ENCODE measurements around the gene EPB41L2.

DNA sequence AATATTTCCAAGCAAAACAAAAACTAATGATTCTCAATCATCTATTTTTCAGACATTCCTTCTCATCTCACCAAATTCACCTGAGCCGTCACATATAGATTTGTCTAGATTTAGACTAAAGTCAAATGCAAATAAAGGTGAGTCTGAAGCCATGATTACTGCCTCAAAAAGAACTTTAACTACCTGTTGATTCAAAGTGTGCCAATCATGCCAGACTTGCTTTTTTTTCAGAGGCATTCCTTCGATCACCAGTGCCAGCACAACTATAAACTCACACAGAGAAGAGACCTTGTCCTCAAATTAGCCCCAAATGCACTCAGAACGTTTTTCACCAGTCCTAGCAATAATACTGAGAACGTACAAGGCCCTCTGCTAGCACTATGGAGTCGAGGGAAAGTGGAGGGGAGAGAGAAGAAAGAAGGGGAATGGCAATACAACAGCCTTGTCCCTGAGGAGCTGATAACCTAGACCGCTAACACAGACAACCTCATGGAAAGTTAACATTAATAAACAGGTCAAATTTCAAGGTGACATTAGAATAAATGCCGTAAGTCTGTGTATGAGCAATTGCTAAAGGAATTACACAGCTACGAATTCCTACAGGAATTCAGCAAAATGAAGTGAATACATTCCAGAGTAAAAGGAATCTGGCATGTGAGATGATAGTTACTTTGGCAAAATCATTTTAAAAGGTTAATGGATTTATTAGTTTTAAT, 60.9 kb downstream of the EPB41L2 start:
- TF ChIP-seq, protein P1, sequence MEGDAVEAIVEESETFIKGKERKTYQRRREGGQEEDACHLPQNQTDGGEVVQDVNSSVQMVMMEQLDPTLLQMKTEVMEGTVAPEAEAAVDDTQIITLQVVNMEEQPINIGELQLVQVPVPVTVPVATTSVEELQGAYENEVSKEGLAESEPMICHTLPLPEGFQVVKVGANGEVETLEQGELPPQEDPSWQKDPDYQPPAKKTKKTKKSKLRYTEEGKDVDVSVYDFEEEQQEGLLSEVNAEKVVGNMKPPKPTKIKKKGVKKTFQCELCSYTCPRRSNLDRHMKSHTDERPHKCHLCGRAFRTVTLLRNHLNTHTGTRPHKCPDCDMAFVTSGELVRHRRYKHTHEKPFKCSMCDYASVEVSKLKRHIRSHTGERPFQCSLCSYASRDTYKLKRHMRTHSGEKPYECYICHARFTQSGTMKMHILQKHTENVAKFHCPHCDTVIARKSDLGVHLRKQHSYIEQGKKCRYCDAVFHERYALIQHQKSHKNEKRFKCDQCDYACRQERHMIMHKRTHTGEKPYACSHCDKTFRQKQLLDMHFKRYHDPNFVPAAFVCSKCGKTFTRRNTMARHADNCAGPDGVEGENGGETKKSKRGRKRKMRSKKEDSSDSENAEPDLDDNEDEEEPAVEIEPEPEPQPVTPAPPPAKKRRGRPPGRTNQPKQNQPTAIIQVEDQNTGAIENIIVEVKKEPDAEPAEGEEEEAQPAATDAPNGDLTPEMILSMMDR (IDR thresholded peaks at IDR 0.05), result no peak
- no peak for TF ChIP-seq POLR2AphosphoS5 (IDR thresholded peaks at IDR 0.05; ENCODE audit: low read depth, low read length)
- TF ChIP-seq, protein P2, sequence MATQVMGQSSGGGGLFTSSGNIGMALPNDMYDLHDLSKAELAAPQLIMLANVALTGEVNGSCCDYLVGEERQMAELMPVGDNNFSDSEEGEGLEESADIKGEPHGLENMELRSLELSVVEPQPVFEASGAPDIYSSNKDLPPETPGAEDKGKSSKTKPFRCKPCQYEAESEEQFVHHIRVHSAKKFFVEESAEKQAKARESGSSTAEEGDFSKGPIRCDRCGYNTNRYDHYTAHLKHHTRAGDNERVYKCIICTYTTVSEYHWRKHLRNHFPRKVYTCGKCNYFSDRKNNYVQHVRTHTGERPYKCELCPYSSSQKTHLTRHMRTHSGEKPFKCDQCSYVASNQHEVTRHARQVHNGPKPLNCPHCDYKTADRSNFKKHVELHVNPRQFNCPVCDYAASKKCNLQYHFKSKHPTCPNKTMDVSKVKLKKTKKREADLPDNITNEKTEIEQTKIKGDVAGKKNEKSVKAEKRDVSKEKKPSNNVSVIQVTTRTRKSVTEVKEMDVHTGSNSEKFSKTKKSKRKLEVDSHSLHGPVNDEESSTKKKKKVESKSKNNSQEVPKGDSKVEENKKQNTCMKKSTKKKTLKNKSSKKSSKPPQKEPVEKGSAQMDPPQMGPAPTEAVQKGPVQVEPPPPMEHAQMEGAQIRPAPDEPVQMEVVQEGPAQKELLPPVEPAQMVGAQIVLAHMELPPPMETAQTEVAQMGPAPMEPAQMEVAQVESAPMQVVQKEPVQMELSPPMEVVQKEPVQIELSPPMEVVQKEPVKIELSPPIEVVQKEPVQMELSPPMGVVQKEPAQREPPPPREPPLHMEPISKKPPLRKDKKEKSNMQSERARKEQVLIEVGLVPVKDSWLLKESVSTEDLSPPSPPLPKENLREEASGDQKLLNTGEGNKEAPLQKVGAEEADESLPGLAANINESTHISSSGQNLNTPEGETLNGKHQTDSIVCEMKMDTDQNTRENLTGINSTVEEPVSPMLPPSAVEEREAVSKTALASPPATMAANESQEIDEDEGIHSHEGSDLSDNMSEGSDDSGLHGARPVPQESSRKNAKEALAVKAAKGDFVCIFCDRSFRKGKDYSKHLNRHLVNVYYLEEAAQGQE (IDR thresholded peaks at IDR 0.05; ENCODE audit: insufficient read depth in 1 of 2, low read depth in 2 of 2, low read length in 1 of 2), result no peak
- no peak for TF ChIP-seq SIN3A (IDR thresholded peaks at IDR 0.05; ENCODE audit: borderline replicate concordance, insufficient read depth, low read depth, low read length)
